Measurements from ENCODE around the gene ZNF749. TPM values are rescaled to one million over a fixed set of nuclear protein-coding genes. Genes with fewer than 3 reads are reported as not detected.
A peak's percentile ranks its signal among the peaks of the same experiment; 100 is the strongest.

ZNF749 gene
- total RNA-seq, 1 donor from 2014 or later = 23.3 TPM

- H3K27ac Mint-ChIP-seq (ENCODE audit: unreplicated experiment) = peak overlapping the region; percentile 3
- H3K27me3 Mint-ChIP-seq (ENCODE audit: unreplicated experiment) = peaks cover 11% of the 10 kb centered on the region
- no peak overlapping the region for H3K4me3 Mint-ChIP-seq (ENCODE audit: unreplicated experiment)
- H3K4me1 Mint-ChIP-seq (ENCODE audit: low read depth, unreplicated experiment) = peaks cover 12% of the 10 kb centered on the region
- peaks cover 15% of the 10 kb centered on the region for H3K9me3 Mint-ChIP-seq (ENCODE audit: unreplicated experiment)
- no peak for TF ChIP-seq CTCF (IDR thresholded peaks at IDR 0.05; ENCODE audit: partially characterized antibody, unreplicated experiment)
- no peak for DNase-seq
- peaks cover 18% of the 10 kb centered on the region for H3K36me3 Mint-ChIP-seq (ENCODE audit: unreplicated experiment)
Observed at GRCh38 chr19:57438925-57439324, 3.8 kb downstream of the ZNF749 start.

GRCh38 chr19:57441979-57442752 lies 7.0 kb downstream of the ZNF749 start:
- no peak for TF ChIP-seq CTCF (IDR thresholded peaks at IDR 0.05; ENCODE audit: partially characterized antibody, unreplicated experiment)
- peaks cover 6% of the 10 kb centered on the region for H3K27me3 Mint-ChIP-seq (ENCODE audit: unreplicated experiment)
- H3K9me3 Mint-ChIP-seq (ENCODE audit: unreplicated experiment) = peaks cover 5% of the 10 kb centered on the region
- H3K27ac Mint-ChIP-seq (ENCODE audit: unreplicated experiment) = no peak overlapping the region
- peaks cover 2% of the 10 kb centered on the region for H3K4me1 Mint-ChIP-seq (ENCODE audit: low read depth, unreplicated experiment)
- no peak overlapping the region for H3K4me3 Mint-ChIP-seq (ENCODE audit: unreplicated experiment)
- H3K36me3 Mint-ChIP-seq (ENCODE audit: unreplicated experiment) = peaks cover 16% of the 10 kb centered on the region
- no peak for DNase-seq

GRCh38 chr19:57443121-57443696 lies 8.1 kb downstream of the ZNF749 start:
- no peaks in the 10 kb centered on the region for H3K4me1 Mint-ChIP-seq (ENCODE audit: low read depth, unreplicated experiment)
- H3K27me3 Mint-ChIP-seq (ENCODE audit: unreplicated experiment) = peaks cover 6% of the 10 kb centered on the region
- peaks cover 5% of the 10 kb centered on the region for H3K9me3 Mint-ChIP-seq (ENCODE audit: unreplicated experiment)
- no peak for DNase-seq
- no peak overlapping the region for H3K4me3 Mint-ChIP-seq (ENCODE audit: unreplicated experiment)
- no peak overlapping the region for H3K27ac Mint-ChIP-seq (ENCODE audit: unreplicated experiment)
- TF ChIP-seq CTCF (IDR thresholded peaks at IDR 0.05; ENCODE audit: partially characterized antibody, unreplicated experiment) = no peak
- H3K36me3 Mint-ChIP-seq (ENCODE audit: unreplicated experiment) = peaks cover 16% of the 10 kb centered on the region

GRCh38 chr19:57452307-57452706 lies 17.2 kb downstream of the ZNF749 start:
- no peaks in the 10 kb centered on the region for H3K27me3 Mint-ChIP-seq (ENCODE audit: unreplicated experiment)
- H3K36me3 Mint-ChIP-seq (ENCODE audit: unreplicated experiment) = peaks cover 5% of the 10 kb centered on the region
- H3K9me3 Mint-ChIP-seq (ENCODE audit: unreplicated experiment) = peaks cover 1% of the 10 kb centered on the region
- TF ChIP-seq CTCF (IDR thresholded peaks at IDR 0.05; ENCODE audit: partially characterized antibody, unreplicated experiment) = no peak
- H3K27ac Mint-ChIP-seq (ENCODE audit: unreplicated experiment) = no peak overlapping the region
- no peak for DNase-seq
- no peaks in the 10 kb centered on the region for H3K4me1 Mint-ChIP-seq (ENCODE audit: low read depth, unreplicated experiment)
- H3K4me3 Mint-ChIP-seq (ENCODE audit: unreplicated experiment) = no peak overlapping the region

Measured in glutamatergic neuron (in vitro differentiated cells).